Stomach (tissue), 4 donors: ENCODE measurements around the gene ZNF644.

Experiments
- CTCF ChIP-seq, 7 experiments: fragments of 450-650 bp in 4 of 7; fragments of 200-600 bp in 3 of 7; sonication (generic) in 3 of 7; IDR thresholded peaks; one replicate each; pipeline ENCODE4 v1.5.1; 2016 to 2019; ENCODE audit warnings: antibody characterized with exemption in 7 of 7, control low read depth in 2 of 7, mild to moderate bottlenecking in 1 of 7
- EP300 ChIP-seq: sonication (generic); formaldehyde crosslinking; IDR thresholded peaks from one replicate; pipeline ENCODE4 v1.6.1; 2017; ENCODE audit warnings: antibody characterized with exemption
- POLR2A ChIP-seq, 4 donors: fragments of 450-650 bp; IDR thresholded peaks; one replicate each; pipeline ENCODE4 v1.6.1; 2016; ENCODE audit warnings: antibody characterized with exemption in 4 of 4, control low read depth in 2 of 4, mild to moderate bottlenecking in 1 of 4, moderate library complexity in 1 of 4
- POLR2AphosphoS5 ChIP-seq, 3 donors: sonication (generic); formaldehyde crosslinking; IDR thresholded peaks; one replicate each; pipeline ENCODE4 v1.6.1; 2016; ENCODE audit warnings: antibody characterized with exemption in 3 of 3

GRCh38 chr1:91057784-91058183 lies 35.9 kb upstream of the ZNF644 start:
- TF ChIP-seq EP300: no peak
- TF ChIP-seq CTCF (IDR thresholded peaks at IDR 0.05): no peak
- no peak for TF ChIP-seq POLR2AphosphoS5 (IDR thresholded peaks at IDR 0.05)
- no peak for TF ChIP-seq POLR2A (IDR thresholded peaks at IDR 0.05)
